Activated naive CD8-positive, alpha-beta T cell (primary cell): Measurements from ENCODE around the gene CCDC27.
A peak's percentile ranks its signal among the peaks of the same experiment; 100 is the strongest.

Experiments used
- H3K27ac Mint-ChIP-seq: one replicate; pipeline ENCODE4 v1.8.0; 2021; ENCODE audit warnings: mixed read lengths
- H3K27me3 Mint-ChIP-seq: one replicate; pipeline ENCODE4 v1.8.0; 2021; ENCODE audit warnings: mixed read lengths
- H3K36me3 Mint-ChIP-seq: one replicate; pipeline ENCODE4 v1.8.0; 2021; ENCODE audit warnings: mixed read lengths
- H3K4me1 Mint-ChIP-seq: one replicate; pipeline ENCODE4 v1.8.0; 2021; ENCODE audit warnings: low read depth, mixed read lengths
- H3K4me3 Mint-ChIP-seq: one replicate; pipeline ENCODE4 v1.8.0; 2021; ENCODE audit warnings: mild to moderate bottlenecking, mixed read lengths
- H3K9me3 Mint-ChIP-seq: one replicate; pipeline ENCODE4 v1.8.0; 2021; ENCODE audit warnings: low read depth, mixed read lengths

The CCDC27 gene

GRCh38 chr1:3779912-3780416, 27.7 kb downstream of the CCDC27 start:
- Mint-ChIP-seq H3K27me3 (no peaks in the 10 kb centered on the region), H3K27ac (no peak overlapping the region), H3K36me3 (peaks cover 5% of the 10 kb centered on the region), H3K4me3 (no peak overlapping the region), H3K4me1 (peaks cover 3% of the 10 kb centered on the region), H3K9me3 (no peaks in the 10 kb centered on the region)

- Mint-ChIP-seq H3K36me3 (peaks cover 7% of the 10 kb centered on the region), H3K4me3 (no peak overlapping the region), H3K27me3 (no peaks in the 10 kb centered on the region), H3K9me3 (no peaks in the 10 kb centered on the region), H3K27ac (no peak overlapping the region), H3K4me1 (peaks cover under 1% of the 10 kb centered on the region)
Observed at GRCh38 chr1:3780901-3781300, 28.7 kb downstream of the CCDC27 start.

- Mint-ChIP-seq H3K27me3 (no peaks in the 10 kb centered on the region), H3K4me3 (no peak overlapping the region), H3K4me1 (peaks cover 15% of the 10 kb centered on the region), H3K9me3 (no peaks in the 10 kb centered on the region), H3K27ac (no peak overlapping the region), H3K36me3 (peaks cover 7% of the 10 kb centered on the region)
Observed at GRCh38 chr1:3783651-3784474, 31.6 kb downstream of the CCDC27 start.

- Mint-ChIP-seq H3K4me3 (no peak overlapping the region), H3K27me3 (no peaks in the 10 kb centered on the region), H3K27ac (no peak overlapping the region), H3K36me3 (peaks cover 4% of the 10 kb centered on the region), H3K4me1 (peaks cover 15% of the 10 kb centered on the region), H3K9me3 (no peaks in the 10 kb centered on the region)
Observed at GRCh38 chr1:3785045-3785444, 32.8 kb downstream of the CCDC27 start.

GRCh38 chr1:3785456-3786157, 33.4 kb downstream of the CCDC27 start:
- Mint-ChIP-seq H3K36me3 (peaks cover 2% of the 10 kb centered on the region), H3K27ac (no peak overlapping the region), H3K27me3 (no peaks in the 10 kb centered on the region), H3K9me3 (no peaks in the 10 kb centered on the region), H3K4me3 (no peak overlapping the region), H3K4me1 (peaks cover 15% of the 10 kb centered on the region)

GRCh38 chr1:3786468-3787348, 34.5 kb downstream of the CCDC27 start:
- H3K27ac Mint-ChIP-seq, result peak overlapping the region; percentile 28
- H3K4me1 Mint-ChIP-seq, result peaks cover 15% of the 10 kb centered on the region
- no peaks in the 10 kb centered on the region for H3K27me3 Mint-ChIP-seq
- H3K4me3 Mint-ChIP-seq, result no peak overlapping the region
- H3K36me3 Mint-ChIP-seq, result peaks cover 2% of the 10 kb centered on the region
- H3K9me3 Mint-ChIP-seq, result no peaks in the 10 kb centered on the region

- peaks cover 2% of the 10 kb centered on the region for H3K36me3 Mint-ChIP-seq
Observed at GRCh38 chr1:3787349-3787715, 35.1 kb downstream of the CCDC27 start.

GRCh38 chr1:3787745-3788605, 35.7 kb downstream of the CCDC27 start:
- H3K4me1 Mint-ChIP-seq, result peaks cover 23% of the 10 kb centered on the region
- H3K4me3 Mint-ChIP-seq, result no peak overlapping the region
- H3K36me3 Mint-ChIP-seq, result peaks cover 2% of the 10 kb centered on the region
- no peaks in the 10 kb centered on the region for H3K27me3 Mint-ChIP-seq
- no peak overlapping the region for H3K27ac Mint-ChIP-seq
- H3K9me3 Mint-ChIP-seq, result no peaks in the 10 kb centered on the region

More at GRCh38 chr1:3787349-3787715, 35.1 kb downstream of the CCDC27 start:
- Mint-ChIP-seq H3K9me3 (no peaks in the 10 kb centered on the region), H3K4me3 (no peak overlapping the region), H3K27ac (peak overlapping the region; percentile 28), H3K27me3 (no peaks in the 10 kb centered on the region), H3K4me1 (peaks cover 18% of the 10 kb centered on the region)

- Mint-ChIP-seq H3K4me3 (no peak overlapping the region), H3K27me3 (no peaks in the 10 kb centered on the region), H3K4me1 (peaks cover 32% of the 10 kb centered on the region), H3K36me3 (peaks cover 2% of the 10 kb centered on the region), H3K9me3 (no peaks in the 10 kb centered on the region), H3K27ac (no peak overlapping the region)
Observed at GRCh38 chr1:3788756-3789420, 36.6 kb downstream of the CCDC27 start.

- Mint-ChIP-seq H3K36me3 (peaks cover 2% of the 10 kb centered on the region), H3K4me1 (peaks cover 38% of the 10 kb centered on the region), H3K27me3 (no peaks in the 10 kb centered on the region), H3K27ac (no peak overlapping the region), H3K9me3 (no peaks in the 10 kb centered on the region), H3K4me3 (no peak overlapping the region)
Observed at GRCh38 chr1:3789421-3790300, 37.4 kb downstream of the CCDC27 start.

GRCh38 chr1:3790500-3790923, 38.3 kb downstream of the CCDC27 start:
- Mint-ChIP-seq H3K27me3 (no peaks in the 10 kb centered on the region), H3K36me3 (peaks cover 2% of the 10 kb centered on the region), H3K9me3 (no peaks in the 10 kb centered on the region), H3K27ac (no peak overlapping the region), H3K4me1 (peaks cover 47% of the 10 kb centered on the region), H3K4me3 (no peak overlapping the region)

- Mint-ChIP-seq H3K9me3 (no peaks in the 10 kb centered on the region), H3K36me3 (peaks cover 2% of the 10 kb centered on the region), H3K4me1 (peaks cover 47% of the 10 kb centered on the region), H3K4me3 (no peak overlapping the region), H3K27ac (no peak overlapping the region), H3K27me3 (no peaks in the 10 kb centered on the region)
Observed at GRCh38 chr1:3790952-3791351, 38.7 kb downstream of the CCDC27 start.
